H1 (cell line): ENCODE measurements around the gene IQSEC3.

Experiments
- ASH2L ChIP-seq: fragments of 200-600, 300-600 bp; sonication (generic); IDR thresholded peaks from one replicate; pipeline ENCODE4 v1.7.1; 2017; ENCODE audit warnings: low read length
- CTCF ChIP-seq, 3 experiments: IDR thresholded peaks; 1 replicate in 2 of 3; 2 replicates in 1 of 3; pipeline versions ENCODE4 v1.5.1 to v1.6.1; 2011; ENCODE audit warnings: low read length in 3 of 3, mild to moderate bottlenecking in 3 of 3, inconsistent platforms in 2 of 3, low read depth in 1 of 3, moderate library complexity in 1 of 3; ENCODE audit not compliant: insufficient read depth in 1 of 3; ENCODE audit errors: control extremely low read depth in 1 of 3
- E2F6 ChIP-seq: IDR thresholded peaks from 2 replicates; pipeline ENCODE4 v1.6.1; 2012; ENCODE audit warnings: inconsistent platforms
- EZH2 ChIP-seq: fragments of 200-600 bp; sonication (generic); IDR thresholded peaks from 2 replicates; pipeline ENCODE4 v1.7.1; 2012; ENCODE audit warnings: low read depth, mild to moderate bottlenecking, moderate library complexity, low read length, inconsistent platforms; ENCODE audit not compliant: severe bottlenecking
- FOSL1 ChIP-seq: IDR thresholded peaks from 2 replicates; pipeline ENCODE4 v1.6.1; 2011; ENCODE audit warnings: mild to moderate bottlenecking, low read depth, low read length, moderate library complexity; ENCODE audit not compliant: insufficient read depth
- HDAC6 ChIP-seq: IDR thresholded peaks from one replicate; pipeline ENCODE4 v1.7.1; 2012; ENCODE audit warnings: low read depth, mild to moderate bottlenecking, inconsistent platforms, low read length, moderate library complexity
- JUND ChIP-seq: IDR thresholded peaks from 2 replicates; pipeline ENCODE4 v1.6.1; 2011; ENCODE audit warnings: mild to moderate bottlenecking, improper control_type of control experiment, low read length
- KDM4A ChIP-seq: IDR thresholded peaks from one replicate; pipeline ENCODE4 v1.7.1; 2012; ENCODE audit warnings: low read depth, mild to moderate bottlenecking, moderate library complexity, low read length, inconsistent platforms; ENCODE audit not compliant: severe bottlenecking
- MAX ChIP-seq: IDR thresholded peaks from 2 replicates; pipeline ENCODE4 v1.6.1; 2012; ENCODE audit warnings: inconsistent platforms
- POLR2A ChIP-seq, 2 experiments: IDR thresholded peaks; 1 replicate in 1 of 2; 2 replicates in 1 of 2; pipeline ENCODE4 v1.6.1; 2011; ENCODE audit warnings: low read depth in 2 of 2, low read length in 2 of 2, mild to moderate bottlenecking in 2 of 2; ENCODE audit errors: control extremely low read depth in 1 of 2
- POLR2AphosphoS5 ChIP-seq: IDR thresholded peaks from 2 replicates; pipeline ENCODE4 v1.6.1; 2011; ENCODE audit warnings: low read depth, low read length
- SIN3A ChIP-seq, 2 experiments: IDR thresholded peaks in 1 of 2; conservative IDR thresholded peaks in 1 of 2; 2 replicates each; pipeline ENCODE4 v1.6.1; 2011 to 2012; ENCODE audit warnings: low read length in 2 of 2, improper control_type of control experiment in 1 of 2, low read depth in 1 of 2, mild to moderate bottlenecking in 1 of 2
- TAF1 ChIP-seq: IDR thresholded peaks from 2 replicates; pipeline ENCODE4 v1.6.1; 2011; ENCODE audit warnings: mild to moderate bottlenecking, low read depth, low read length
- TBP ChIP-seq: IDR thresholded peaks from 2 replicates; pipeline ENCODE4 v1.6.1; 2011; ENCODE audit warnings: low read depth, low read length, improper control_type of control experiment

GRCh38 chr12:138171-138897, 71.8 kb downstream of the IQSEC3 start:
- TF ChIP-seq FOSL1 (no peak), CTCF (IDR thresholded peaks at IDR 0.05; ENCODE audit: control extremely low read depth in 1 of 3, insufficient read depth in 1 of 3, low read depth in 1 of 3, low read length in 3 of 3) (no peak), POLR2AphosphoS5 (no peak), JUND (no peak), ASH2L (no peak), POLR2A (IDR thresholded peaks at IDR 0.05; ENCODE audit: control extremely low read depth in 1 of 2, low read depth in 2 of 2, low read length in 2 of 2) (no peak), TAF1 (no peak), TBP (no peak), EZH2 (no peak), KDM4A (no peak), SIN3A (conservative IDR thresholded peaks at IDR 0.05 in 1 of 2, IDR thresholded peaks at IDR 0.05 in 1 of 2; ENCODE audit: low read depth in 1 of 2, low read length in 2 of 2) (no peak), MAX (peak; percentile 99), E2F6 (peak; percentile 96), HDAC6 (no peak)
